Trophoblast cell (in vitro differentiated cells and primary cell): ENCODE measurements around the gene SLC5A4.
"Not testable (repeated sequence)": the region's sequence is repeated elsewhere in the genome, so short reads cannot be mapped to it uniquely, and the experiment has no call there.

Source experiments
- DNase-seq, 2 donors: peaks; one replicate each; pipeline ENCODE4 v3.0.0-alpha.2; 2016
- H2AFZ ChIP-seq: 2 replicates; pipeline ENCODE4 v1.6.1; 2013; ENCODE audit warnings: low read length, moderate library complexity, mild to moderate bottlenecking; ENCODE audit not compliant: insufficient read depth, poor library complexity
- H2AK5ac ChIP-seq: 2 replicates; pipeline ENCODE4 v1.6.1; 2013; ENCODE audit warnings: mild to moderate bottlenecking, low read length
- H2BK120ac ChIP-seq: 2 replicates; pipeline ENCODE4 v1.6.1; 2013; ENCODE audit warnings: low read length, mild to moderate bottlenecking, moderate library complexity; ENCODE audit not compliant: insufficient read depth, poor library complexity
- H2BK12ac ChIP-seq: 2 replicates; pipeline ENCODE4 v1.6.1; 2013; ENCODE audit warnings: mild to moderate bottlenecking, low read length, moderate library complexity
- H2BK5ac ChIP-seq: 2 replicates; pipeline ENCODE4 v1.6.1; 2013; ENCODE audit warnings: low read length, low read depth, moderate library complexity, mild to moderate bottlenecking; ENCODE audit not compliant: poor library complexity
- H3K14ac ChIP-seq: 2 replicates; pipeline ENCODE4 v1.6.1; 2013; ENCODE audit warnings: mild to moderate bottlenecking, low read length
- H3K18ac ChIP-seq: 2 replicates; pipeline ENCODE4 v1.6.1; 2013; ENCODE audit warnings: mild to moderate bottlenecking, low read length
- H3K23ac ChIP-seq: 2 replicates; pipeline ENCODE4 v1.6.1; 2013; ENCODE audit warnings: low read length
- H3K27ac ChIP-seq: 2 replicates; pipeline ENCODE4 v1.5.1; 2013; ENCODE audit warnings: low read depth, mild to moderate bottlenecking, inconsistent platforms, low read length, moderate library complexity
- H3K27me3 ChIP-seq: 2 replicates; pipeline ENCODE4 v1.6.1; 2013; ENCODE audit warnings: inconsistent platforms, mild to moderate bottlenecking, low read length, moderate library complexity; ENCODE audit not compliant: insufficient read depth
- H3K36me3 ChIP-seq, 2 experiments: 1 replicate in 1 of 2; 2 replicates in 1 of 2; pipeline ENCODE4 v1.6.1; 2013; ENCODE audit warnings: low read length in 2 of 2, mild to moderate bottlenecking in 2 of 2, moderate library complexity in 1 of 2; ENCODE audit not compliant: insufficient read depth in 2 of 2, control insufficient read depth in 1 of 2
- H3K4ac ChIP-seq: 2 replicates; pipeline ENCODE4 v1.6.1; 2013; ENCODE audit warnings: low read depth, mild to moderate bottlenecking, low read length, moderate library complexity
- H3K4me1 ChIP-seq, 2 experiments: 1 replicate in 1 of 2; 2 replicates in 1 of 2; pipeline ENCODE4 v1.6.1; 2013; ENCODE audit warnings: low read length in 2 of 2, mild to moderate bottlenecking in 2 of 2, moderate library complexity in 1 of 2; ENCODE audit not compliant: insufficient read depth in 2 of 2, control insufficient read depth in 1 of 2
- H3K4me2 ChIP-seq: 2 replicates; pipeline ENCODE4 v1.6.1; 2013; ENCODE audit warnings: inconsistent platforms, mild to moderate bottlenecking, low read length, moderate library complexity
- H3K4me3 ChIP-seq: 2 replicates; pipeline ENCODE4 v1.5.1; 2013; ENCODE audit warnings: mild to moderate bottlenecking, low read depth, low read length, inconsistent platforms
- H3K79me1 ChIP-seq: one replicate; pipeline ENCODE4 v1.6.1; 2013; ENCODE audit warnings: low read length
- H3K79me2 ChIP-seq: 2 replicates; pipeline ENCODE4 v1.6.1; 2013; ENCODE audit warnings: low read length, mild to moderate bottlenecking; ENCODE audit not compliant: control insufficient read depth, insufficient read depth, poor library complexity
- H3K9ac ChIP-seq: 2 replicates; pipeline ENCODE4 v1.6.1; 2013; ENCODE audit warnings: mild to moderate bottlenecking, low read length
- H3K9me3 ChIP-seq: 2 replicates; pipeline ENCODE4 v1.6.1; 2013; ENCODE audit warnings: low read depth, mild to moderate bottlenecking, control low read depth, inconsistent platforms, low read length; ENCODE audit not compliant: insufficient read depth
- H4K12ac ChIP-seq: 2 replicates; pipeline ENCODE4 v1.6.1; 2013; ENCODE audit warnings: low read depth, mild to moderate bottlenecking, low read length, moderate library complexity
- H4K8ac ChIP-seq: 2 replicates; pipeline ENCODE4 v1.6.1; 2013; ENCODE audit warnings: low read depth, mild to moderate bottlenecking, low read length, moderate library complexity
- H4K91ac ChIP-seq: one replicate; pipeline ENCODE4 v1.6.1; 2013; ENCODE audit warnings: low read depth, mild to moderate bottlenecking, low read length, moderate library complexity
- WGBS: extraction: QIAGEN DNeasy Blood & Tissue Kit; methylation state at CpG from one replicate; pipeline ENCODE4 v1.1.7; 2013; ENCODE audit warnings: missing lambda C conversion rate; ENCODE audit not compliant: insufficient read length, insufficient coverage; ENCODE audit errors: extremely low coverage; 5-methylcytosine and 5-hydroxymethylcytosine counted together

The SLC5A4 gene

GRCh38 chr22:32267011-32267410 lies 11.9 kb upstream of the SLC5A4 start:
- Histone ChIP-seq H2BK5ac (no peak overlapping the region), H2BK120ac (no peak overlapping the region), H3K14ac (no peak overlapping the region), H3K36me3 (no peaks in the 10 kb centered on the region), H3K4me1 (no peaks in the 10 kb centered on the region), H3K4ac (no peak overlapping the region), H4K8ac (no peak overlapping the region), H4K12ac (no peak overlapping the region), H3K23ac (no peak overlapping the region), H2BK12ac (no peak overlapping the region), H2AK5ac (no peak overlapping the region), H3K4me3 (no peak overlapping the region), H3K27ac (no peak overlapping the region), H4K91ac (no peak overlapping the region), H2AFZ (no peak overlapping the region), H3K9ac (no peak overlapping the region), H3K79me2 (no peaks in the 10 kb centered on the region), H3K4me2 (no peak overlapping the region), H3K18ac (no peak overlapping the region), H3K9me3 (peaks cover 1% of the 10 kb centered on the region), H3K79me1 (no peaks in the 10 kb centered on the region), H3K27me3 (no peaks in the 10 kb centered on the region)
- no peak for DNase-seq
- no CpG with 5 or more reads among the region's 3 CpGs for WGBS

GRCh38 chr22:32265882-32266767 lies 11.0 kb upstream of the SLC5A4 start:
- Histone ChIP-seq H2AK5ac (no peak overlapping the region), H3K4ac (no peak overlapping the region), H4K8ac (no peak overlapping the region), H3K9ac (no peak overlapping the region), H3K27ac (no peak overlapping the region), H2BK120ac (no peak overlapping the region), H4K12ac (no peak overlapping the region), H2BK5ac (no peak overlapping the region), H3K36me3 (no peaks in the 10 kb centered on the region), H3K4me2 (no peak overlapping the region), H3K79me2 (no peaks in the 10 kb centered on the region), H3K27me3 (no peaks in the 10 kb centered on the region), H3K9me3 (peaks cover 1% of the 10 kb centered on the region), H3K4me1 (no peaks in the 10 kb centered on the region), H3K4me3 (no peak overlapping the region), H3K79me1 (no peaks in the 10 kb centered on the region), H2BK12ac (no peak overlapping the region), H3K18ac (no peak overlapping the region), H3K14ac (no peak overlapping the region), H2AFZ (no peak overlapping the region), H3K23ac (no peak overlapping the region), H4K91ac (no peak overlapping the region)
- no CpG with 5 or more reads among the region's 10 CpGs for WGBS
- peak; percentile 29 to 83 for DNase-seq

- H2AFZ ChIP-seq, H3K4me3 ChIP-seq, H3K79me2 ChIP-seq, H3K23ac ChIP-seq, H4K91ac ChIP-seq, H3K4me2 ChIP-seq, H2AK5ac ChIP-seq, H3K4me1 ChIP-seq, H3K27me3 ChIP-seq, H3K36me3 ChIP-seq, DNase-seq, H2BK12ac ChIP-seq, H2BK5ac ChIP-seq, H3K9me3 ChIP-seq, H3K18ac ChIP-seq, H3K14ac ChIP-seq, H4K12ac ChIP-seq, H3K79me1 ChIP-seq, H4K8ac ChIP-seq, H2BK120ac ChIP-seq, H3K27ac ChIP-seq, H3K4ac ChIP-seq, H3K9ac ChIP-seq: not testable (repeated sequence)
- no CpG with 5 or more reads among the region's 4 CpGs for WGBS
Observed at GRCh38 chr22:32263678-32264077, 8.5 kb upstream of the SLC5A4 start.

- no peak overlapping the region for H3K14ac ChIP-seq
- H3K27ac ChIP-seq, result no peak overlapping the region
- no peak overlapping the region for H3K4ac ChIP-seq
- H3K27me3 ChIP-seq, result no peaks in the 10 kb centered on the region
- no peak overlapping the region for H3K4me3 ChIP-seq
- no peak overlapping the region for H3K23ac ChIP-seq
- no peaks in the 10 kb centered on the region for H3K36me3 ChIP-seq
- no peaks in the 10 kb centered on the region for H3K79me2 ChIP-seq
- no peak overlapping the region for H3K9ac ChIP-seq
- H2AFZ ChIP-seq, result peak overlapping the region; percentile 45
- H4K12ac ChIP-seq, result no peak overlapping the region
- no peak overlapping the region for H2BK120ac ChIP-seq
- no peak overlapping the region for H2BK5ac ChIP-seq
- H2AK5ac ChIP-seq, result no peak overlapping the region
- no peak overlapping the region for H4K91ac ChIP-seq
- no peak overlapping the region for H3K18ac ChIP-seq
- no peak overlapping the region for H4K8ac ChIP-seq
- no peaks in the 10 kb centered on the region for H3K4me1 ChIP-seq
- H2BK12ac ChIP-seq, result no peak overlapping the region
- no CpG with 5 or more reads among the region's 4 CpGs for WGBS
- no peaks in the 10 kb centered on the region for H3K79me1 ChIP-seq
- DNase-seq, result no peak
- H3K9me3 ChIP-seq, result no peaks in the 10 kb centered on the region
- no peak overlapping the region for H3K4me2 ChIP-seq
Observed at GRCh38 chr22:32261306-32261705, 6.2 kb upstream of the SLC5A4 start.
